Mucosa of descending colon (tissue), 3 donors: Measurements from ENCODE around the gene TMEM132C. TPM values are rescaled to one million over a fixed set of nuclear protein-coding genes. Genes with fewer than 3 reads are reported as not detected.

Source experiments
- ATAC-seq: fragments of 200-7000 bp; cut with Tn5 transposase; one replicate; pipeline ENCODE4 v1.9.1; 2020; ENCODE audit warnings: mild to moderate bottlenecking, moderate library complexity
- DNase-seq, 3 donors: peaks; one replicate each; pipeline ENCODE4 v3.0.0-alpha.2; 2020
- H3K36me3 ChIP-seq: fragments of 200-600 bp; one replicate; pipeline ENCODE4 v1.8.0; 2021; ENCODE audit warnings: low read depth, mild to moderate bottlenecking
- H3K4me1 ChIP-seq: fragments of 200-600 bp; one replicate; pipeline ENCODE4 v1.8.0; 2021; ENCODE audit warnings: low read depth, mild to moderate bottlenecking
- H3K4me3 ChIP-seq: fragments of 200-600 bp; one replicate; pipeline ENCODE4 v1.8.0; 2021; ENCODE audit warnings: mild to moderate bottlenecking
- H3K9me3 ChIP-seq: fragments of 200-600 bp; one replicate; pipeline ENCODE4 v1.8.0; 2021; ENCODE audit warnings: mild to moderate bottlenecking
- intact Hi-C, 2 donors: fragments of 100-400 bp; cut with DNase I in 1 of 2; cut with micrococcal nuclease in 1 of 2; formaldehyde crosslinking; loops; one replicate each; pipeline versions ENCODE4 v1.11.0 to v1.11.1; 2022; cut with DNase I, micrococcal nuclease
- total RNA-seq, 3 donors: library from RNA; stranded (reverse); fragmentation: NEBNext Ultra II Directional in 2 of 3; extraction: Animal tissue kit (Norgen Biotek cat#: 25700) in 2 of 3; gene quantifications; one replicate each; pipeline versions ENCODE4 v1.2.1 to v1.2.4, GENCODE V29; 2021 to 2023
- TF ChIP-seq, protein P1 (sequence below): fragments of 200-600 bp; IDR thresholded peaks from one replicate; pipeline ENCODE4 v1.8.0; 2022; ENCODE audit warnings: antibody characterized with exemption, mild to moderate bottlenecking
- donor health status: DM: no; HTN: no; CAD: no; lungs with moderate emphysema.
- donor health status: DM: no; HTN: no; CAD: no.
- donor health status: DM: no; HTN: yes; CAD: no.

TMEM132C gene
- total RNA-seq, 3 donors from 2014 or later: 0.23 to 2.4 (median 1.2) TPM

DNA sequence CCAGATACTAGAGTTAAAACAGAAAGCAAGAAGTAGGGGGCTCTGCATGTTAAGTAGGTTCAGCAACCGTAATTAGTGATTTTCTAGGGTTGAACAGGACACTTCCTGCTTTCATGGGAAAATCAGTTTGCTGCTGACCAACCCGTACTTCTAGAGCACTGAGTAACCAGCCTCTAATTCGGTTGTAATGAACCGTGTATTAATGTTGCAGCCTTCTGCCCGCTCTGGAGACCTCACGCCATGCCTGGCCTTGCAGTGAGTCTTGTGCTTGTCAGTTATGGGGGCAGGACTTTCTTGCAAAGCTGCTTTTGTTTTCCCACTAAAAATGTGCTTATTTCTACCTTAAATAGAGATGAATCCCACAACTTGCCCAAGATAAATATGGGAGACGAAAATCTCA, 89.6 kb downstream of the TMEM132C start:
- H3K4me1 ChIP-seq: no peaks in the 10 kb centered on the region
- H3K4me3 ChIP-seq: no peak overlapping the region
- DNase-seq (no peak), ATAC-seq (no peak)
- intact Hi-C loops: no loop called here
- no peaks in the 10 kb centered on the region for H3K9me3 ChIP-seq
- TF ChIP-seq, protein P1, sequence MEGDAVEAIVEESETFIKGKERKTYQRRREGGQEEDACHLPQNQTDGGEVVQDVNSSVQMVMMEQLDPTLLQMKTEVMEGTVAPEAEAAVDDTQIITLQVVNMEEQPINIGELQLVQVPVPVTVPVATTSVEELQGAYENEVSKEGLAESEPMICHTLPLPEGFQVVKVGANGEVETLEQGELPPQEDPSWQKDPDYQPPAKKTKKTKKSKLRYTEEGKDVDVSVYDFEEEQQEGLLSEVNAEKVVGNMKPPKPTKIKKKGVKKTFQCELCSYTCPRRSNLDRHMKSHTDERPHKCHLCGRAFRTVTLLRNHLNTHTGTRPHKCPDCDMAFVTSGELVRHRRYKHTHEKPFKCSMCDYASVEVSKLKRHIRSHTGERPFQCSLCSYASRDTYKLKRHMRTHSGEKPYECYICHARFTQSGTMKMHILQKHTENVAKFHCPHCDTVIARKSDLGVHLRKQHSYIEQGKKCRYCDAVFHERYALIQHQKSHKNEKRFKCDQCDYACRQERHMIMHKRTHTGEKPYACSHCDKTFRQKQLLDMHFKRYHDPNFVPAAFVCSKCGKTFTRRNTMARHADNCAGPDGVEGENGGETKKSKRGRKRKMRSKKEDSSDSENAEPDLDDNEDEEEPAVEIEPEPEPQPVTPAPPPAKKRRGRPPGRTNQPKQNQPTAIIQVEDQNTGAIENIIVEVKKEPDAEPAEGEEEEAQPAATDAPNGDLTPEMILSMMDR: no peak
- no peaks in the 10 kb centered on the region for H3K36me3 ChIP-seq

DNA sequence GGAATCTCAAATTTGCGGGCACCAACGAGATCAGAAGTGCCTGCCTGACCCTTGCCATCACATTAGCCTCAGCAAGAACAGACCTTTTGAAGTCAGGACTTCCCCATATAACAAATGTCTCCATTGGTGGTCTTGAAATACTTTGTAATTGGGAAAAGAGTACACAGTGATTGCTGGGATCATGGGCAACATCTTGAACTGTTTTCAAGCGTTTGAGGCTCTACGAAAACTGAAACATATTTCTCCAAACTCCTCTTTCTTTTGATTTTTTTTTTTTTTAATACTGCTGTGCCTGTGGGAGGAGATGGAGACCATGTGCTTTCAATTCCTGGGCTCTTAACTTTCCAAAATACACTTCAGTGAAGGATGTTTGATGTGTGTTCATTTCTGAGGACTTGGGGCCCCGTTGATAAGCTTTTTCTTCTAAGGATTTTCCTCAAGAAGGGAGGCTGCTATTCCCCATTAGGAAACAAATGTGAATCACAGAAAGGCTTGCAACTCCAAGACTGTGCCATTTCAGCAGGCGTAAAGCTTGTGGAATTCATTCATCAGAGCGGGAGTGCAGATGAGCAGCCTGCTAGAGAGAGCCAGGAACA, 94.5 kb downstream of the TMEM132C start:
- intact Hi-C loops: no loop called here
- no peak overlapping the region for H3K4me3 ChIP-seq
- no peaks in the 10 kb centered on the region for H3K4me1 ChIP-seq
- no peaks in the 10 kb centered on the region for H3K9me3 ChIP-seq
- ATAC-seq (no peak), DNase-seq (no peak)
- TF ChIP-seq, protein P1: no peak
- H3K36me3 ChIP-seq: no peaks in the 10 kb centered on the region

DNA sequence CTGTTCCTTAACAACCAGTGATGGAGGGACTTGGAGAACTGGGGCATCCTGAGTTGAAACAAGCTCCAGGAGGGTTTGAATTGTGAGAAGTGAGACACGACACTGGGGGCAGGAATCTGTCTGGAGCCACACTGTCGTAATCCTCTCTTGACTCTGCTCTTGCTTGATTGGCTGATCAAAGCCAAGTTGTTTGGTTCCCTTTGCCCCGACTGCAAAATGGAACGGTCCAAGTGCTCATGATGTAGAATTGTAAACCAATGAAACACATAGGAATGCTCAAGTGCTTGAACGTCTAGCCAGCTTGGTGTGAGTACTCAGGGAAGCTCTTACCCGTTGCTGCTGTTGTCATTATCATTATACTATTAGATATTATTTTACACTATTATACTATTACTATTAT, 98.1 kb downstream of the TMEM132C start:
- Histone ChIP-seq H3K4me3 (no peak overlapping the region), H3K9me3 (no peaks in the 10 kb centered on the region), H3K4me1 (no peaks in the 10 kb centered on the region), H3K36me3 (no peaks in the 10 kb centered on the region)
- intact Hi-C loops: no loop called here
- DNase-seq: no peak
- TF ChIP-seq, protein P1: no peak
- no peak for ATAC-seq

DNA sequence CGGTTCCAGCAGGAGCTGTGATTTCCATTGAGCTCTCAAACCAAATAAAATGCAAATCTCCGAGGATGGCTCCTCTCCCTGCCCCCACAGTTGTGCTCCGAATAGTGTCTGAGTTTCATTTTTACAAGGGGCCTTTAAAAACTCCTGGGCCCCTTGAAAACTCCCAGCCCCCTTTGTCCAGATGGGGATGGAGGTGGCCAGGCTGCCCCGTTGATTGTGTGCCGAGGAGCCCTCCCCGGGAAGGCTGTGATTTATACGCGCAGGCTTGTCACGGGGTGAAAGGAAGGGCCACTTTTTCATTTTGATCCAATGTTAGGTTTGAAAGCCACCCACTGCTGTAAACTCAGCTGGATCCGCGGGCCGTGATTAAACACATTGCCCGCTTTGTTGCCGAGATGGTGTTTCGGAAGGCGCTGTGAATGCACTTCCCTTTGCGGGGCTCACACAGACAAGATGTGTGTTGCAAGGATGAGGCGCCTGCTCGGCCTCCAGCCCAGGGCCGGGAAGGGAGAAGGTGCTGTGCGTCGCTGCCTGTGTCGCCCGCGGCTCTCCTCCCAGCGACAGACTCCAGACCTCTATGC, 98.8 kb downstream of the TMEM132C start:
- DNase-seq (no peak), ATAC-seq (no peak)
- H3K36me3 ChIP-seq: no peaks in the 10 kb centered on the region
- TF ChIP-seq, protein P1: no peak
- no peaks in the 10 kb centered on the region for H3K4me1 ChIP-seq
- H3K4me3 ChIP-seq: no peak overlapping the region
- H3K9me3 ChIP-seq: no peaks in the 10 kb centered on the region
- intact Hi-C loops: no loop called here

DNA sequence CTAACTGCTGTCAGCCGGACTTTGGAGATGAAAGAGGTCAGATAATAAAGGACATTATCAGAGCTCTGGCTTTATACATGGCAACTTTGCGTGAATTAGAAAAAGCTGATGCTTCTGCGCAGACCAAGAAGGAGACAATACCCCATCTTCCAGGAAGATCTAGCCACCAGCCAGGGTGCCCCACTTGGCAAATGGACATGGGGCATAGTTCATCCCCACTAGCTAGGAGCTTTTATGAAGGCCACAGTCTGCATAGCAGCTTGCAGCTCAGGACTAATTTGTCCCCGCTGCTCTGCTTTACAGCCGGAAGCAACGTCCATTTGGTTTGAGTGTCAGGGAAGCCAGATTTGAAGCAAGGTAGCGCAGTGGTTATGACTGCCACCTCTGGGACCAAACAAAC, 101.0 kb downstream of the TMEM132C start:
- no peaks in the 10 kb centered on the region for H3K36me3 ChIP-seq
- ATAC-seq (no peak), DNase-seq (no peak)
- no peak overlapping the region for H3K4me3 ChIP-seq
- H3K4me1 ChIP-seq: no peaks in the 10 kb centered on the region
- intact Hi-C loops: no loop called here
- TF ChIP-seq, protein P1: no peak
- H3K9me3 ChIP-seq: no peaks in the 10 kb centered on the region
